PFSK-1 (cell line): Measurements from ENCODE around the gene OR5K1.

Experiments used
- FOXP2 ChIP-seq: optimal IDR thresholded peaks from 2 replicates; pipeline ENCODE3; 2011; ENCODE audit warnings: borderline replicate concordance, control low read depth, inconsistent platforms; ENCODE audit not compliant: insufficient read depth; ENCODE audit errors: extremely low read length, extremely low read depth
- POLR2AphosphoS5 ChIP-seq: IDR thresholded peaks from 2 replicates; pipeline ENCODE4 v1.6.1; 2012; ENCODE audit warnings: low read depth, mild to moderate bottlenecking, control low read depth, low read length, moderate library complexity
- SIN3A ChIP-seq: IDR thresholded peaks from 2 replicates; pipeline ENCODE4 v1.6.1; 2012; ENCODE audit warnings: mild to moderate bottlenecking, low read length, moderate library complexity, borderline replicate concordance; ENCODE audit not compliant: insufficient read depth
- TAF1 ChIP-seq: IDR thresholded peaks from 2 replicates; pipeline ENCODE4 v1.6.1; 2012; ENCODE audit warnings: low read length, control low read depth, borderline replicate concordance; ENCODE audit not compliant: insufficient read depth
- TF ChIP-seq, protein P1 (sequence below), 2 experiments: IDR thresholded peaks; 2 replicates each; pipeline versions ENCODE4 v1.6.1 to v1.8.0; 2011 to 2012; ENCODE audit warnings: low read depth in 2 of 2, low read length in 2 of 2, control low read depth in 1 of 2, inconsistent platforms in 1 of 2, mild to moderate bottlenecking in 1 of 2, moderate library complexity in 1 of 2; ENCODE audit not compliant: insufficient read depth in 1 of 2

Gene OR5K1

DNA sequence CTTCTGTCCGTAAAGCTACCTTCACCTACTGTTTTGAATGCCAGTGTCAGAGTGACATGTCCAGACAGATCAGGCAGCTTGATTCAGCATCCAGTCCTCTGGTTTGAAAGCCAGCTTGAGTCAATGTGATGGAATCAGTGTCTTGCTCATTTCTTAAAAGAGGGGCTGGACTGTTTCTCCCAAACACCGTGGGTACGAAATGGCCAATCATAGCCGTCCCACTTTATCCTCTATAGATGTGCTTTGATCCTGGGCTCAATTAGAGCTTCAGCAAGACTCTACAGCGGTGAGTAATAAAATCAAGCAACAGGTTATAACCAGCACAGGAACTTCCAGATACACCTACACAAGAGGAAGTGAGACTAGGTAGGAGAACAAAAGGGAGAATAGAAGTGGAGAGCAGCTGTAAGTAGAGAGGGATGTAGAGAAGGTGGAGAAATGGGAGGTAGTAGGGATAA, 17.0 kb upstream of the OR5K1 start:
- TF ChIP-seq, protein P1, sequence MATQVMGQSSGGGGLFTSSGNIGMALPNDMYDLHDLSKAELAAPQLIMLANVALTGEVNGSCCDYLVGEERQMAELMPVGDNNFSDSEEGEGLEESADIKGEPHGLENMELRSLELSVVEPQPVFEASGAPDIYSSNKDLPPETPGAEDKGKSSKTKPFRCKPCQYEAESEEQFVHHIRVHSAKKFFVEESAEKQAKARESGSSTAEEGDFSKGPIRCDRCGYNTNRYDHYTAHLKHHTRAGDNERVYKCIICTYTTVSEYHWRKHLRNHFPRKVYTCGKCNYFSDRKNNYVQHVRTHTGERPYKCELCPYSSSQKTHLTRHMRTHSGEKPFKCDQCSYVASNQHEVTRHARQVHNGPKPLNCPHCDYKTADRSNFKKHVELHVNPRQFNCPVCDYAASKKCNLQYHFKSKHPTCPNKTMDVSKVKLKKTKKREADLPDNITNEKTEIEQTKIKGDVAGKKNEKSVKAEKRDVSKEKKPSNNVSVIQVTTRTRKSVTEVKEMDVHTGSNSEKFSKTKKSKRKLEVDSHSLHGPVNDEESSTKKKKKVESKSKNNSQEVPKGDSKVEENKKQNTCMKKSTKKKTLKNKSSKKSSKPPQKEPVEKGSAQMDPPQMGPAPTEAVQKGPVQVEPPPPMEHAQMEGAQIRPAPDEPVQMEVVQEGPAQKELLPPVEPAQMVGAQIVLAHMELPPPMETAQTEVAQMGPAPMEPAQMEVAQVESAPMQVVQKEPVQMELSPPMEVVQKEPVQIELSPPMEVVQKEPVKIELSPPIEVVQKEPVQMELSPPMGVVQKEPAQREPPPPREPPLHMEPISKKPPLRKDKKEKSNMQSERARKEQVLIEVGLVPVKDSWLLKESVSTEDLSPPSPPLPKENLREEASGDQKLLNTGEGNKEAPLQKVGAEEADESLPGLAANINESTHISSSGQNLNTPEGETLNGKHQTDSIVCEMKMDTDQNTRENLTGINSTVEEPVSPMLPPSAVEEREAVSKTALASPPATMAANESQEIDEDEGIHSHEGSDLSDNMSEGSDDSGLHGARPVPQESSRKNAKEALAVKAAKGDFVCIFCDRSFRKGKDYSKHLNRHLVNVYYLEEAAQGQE (IDR thresholded peaks at IDR 0.05; ENCODE audit: insufficient read depth in 1 of 2, low read depth in 2 of 2, low read length in 2 of 2) = no peak
- TF ChIP-seq TAF1 (no peak), SIN3A (no peak), POLR2AphosphoS5 (no peak), FOXP2 (no peak)

DNA sequence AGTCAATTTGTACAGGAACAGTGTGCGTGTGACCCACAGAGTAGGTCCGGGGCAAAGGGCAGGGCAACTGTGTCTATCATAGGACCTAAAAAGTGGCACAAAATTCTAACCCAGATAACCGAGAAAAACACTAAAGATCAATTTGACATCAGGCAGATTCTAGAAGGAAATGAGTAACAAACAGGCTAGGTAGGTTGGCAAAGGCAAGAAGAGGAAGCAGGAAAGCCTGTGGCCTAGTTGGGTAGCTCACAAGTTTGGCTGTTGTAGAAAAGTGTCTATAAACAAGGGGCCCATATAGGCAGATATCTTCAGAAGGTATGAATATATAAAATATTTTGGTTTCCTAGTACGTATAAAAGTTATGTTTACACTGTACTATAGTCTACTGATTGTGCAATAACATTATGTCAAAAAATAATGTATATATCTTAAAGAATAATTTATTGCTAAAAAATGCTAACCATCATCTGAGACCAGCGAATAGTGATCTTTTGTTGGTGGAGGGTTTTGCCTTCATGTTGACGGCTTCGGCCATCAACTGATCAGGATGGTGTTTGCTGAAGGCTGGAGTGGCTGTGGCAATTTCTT, 13.3 kb upstream of the OR5K1 start:
- no peak for TF ChIP-seq TAF1
- no peak for TF ChIP-seq POLR2AphosphoS5
- TF ChIP-seq, protein P1 (IDR thresholded peaks at IDR 0.05; ENCODE audit: insufficient read depth in 1 of 2, low read depth in 2 of 2, low read length in 2 of 2) = no peak
- TF ChIP-seq SIN3A = no peak
- no peak for TF ChIP-seq FOXP2

DNA sequence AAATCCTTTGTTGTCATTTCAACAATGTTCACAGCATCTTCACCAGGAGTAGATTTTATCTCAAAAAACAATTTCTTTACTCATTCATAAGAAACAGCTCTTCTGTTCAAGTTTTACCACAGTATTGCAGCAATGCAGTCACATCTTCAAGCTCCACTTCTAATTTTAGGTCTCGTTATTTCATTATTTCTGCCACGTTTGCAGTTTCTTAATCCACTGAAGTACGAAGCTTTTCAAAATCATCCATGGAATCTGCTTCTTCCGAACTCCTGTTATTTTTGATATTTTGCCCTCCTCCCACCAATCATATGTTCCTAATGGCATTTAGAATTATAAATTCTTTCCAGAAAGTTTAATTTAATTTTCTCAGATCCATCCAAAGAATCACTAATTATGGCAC, 12.6 kb upstream of the OR5K1 start:
- TF ChIP-seq, protein P1 (IDR thresholded peaks at IDR 0.05; ENCODE audit: insufficient read depth in 1 of 2, low read depth in 2 of 2, low read length in 2 of 2) = no peak
- TF ChIP-seq SIN3A (no peak), FOXP2 (no peak), POLR2AphosphoS5 (no peak), TAF1 (no peak)

DNA sequence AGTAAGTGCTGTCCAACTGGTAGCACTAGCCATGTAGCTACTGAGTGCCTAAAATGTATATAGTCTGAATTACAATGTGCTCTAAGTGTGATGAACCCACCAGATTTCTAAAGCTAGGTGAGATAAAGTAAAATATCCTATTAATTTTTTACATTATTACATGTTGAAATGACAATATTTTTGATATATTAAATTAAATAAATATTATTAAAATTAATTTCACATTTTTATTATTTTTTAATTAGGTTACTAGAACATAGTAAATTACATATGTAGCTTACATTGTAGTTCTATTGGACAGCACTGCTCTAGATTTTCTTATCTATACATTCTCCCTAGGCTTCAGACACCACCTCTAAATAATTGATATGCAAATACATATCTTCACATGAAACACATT, 9.2 kb upstream of the OR5K1 start:
- TF ChIP-seq, protein P1 (IDR thresholded peaks at IDR 0.05; ENCODE audit: insufficient read depth in 1 of 2, low read depth in 2 of 2, low read length in 2 of 2) = no peak
- no peak for TF ChIP-seq FOXP2
- TF ChIP-seq SIN3A = no peak
- no peak for TF ChIP-seq TAF1
- no peak for TF ChIP-seq POLR2AphosphoS5

DNA sequence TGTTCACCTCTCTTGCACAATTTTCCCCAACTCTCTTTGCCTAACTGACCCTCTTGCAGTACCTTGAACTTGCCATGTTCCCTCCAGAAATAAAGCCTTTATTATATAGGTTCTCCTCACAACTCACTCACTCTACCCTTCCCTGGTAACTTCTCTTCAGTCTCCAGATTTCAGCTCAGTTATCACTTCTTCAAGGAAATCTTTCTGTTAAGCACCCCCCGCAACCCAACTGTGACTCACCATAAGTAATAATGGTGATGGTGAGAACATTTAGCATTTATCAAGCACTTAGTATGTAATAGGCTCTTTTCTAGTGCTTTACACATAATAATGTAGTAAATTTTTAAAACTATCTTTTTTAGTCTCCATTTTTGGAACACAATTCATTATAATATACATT, 8.1 kb upstream of the OR5K1 start:
- TF ChIP-seq TAF1 (no peak), FOXP2 (no peak), POLR2AphosphoS5 (no peak), SIN3A (no peak)
